Osteoblast (primary cell): ENCODE measurements around the gene WWOX. TPM values are rescaled to one million over a fixed set of nuclear protein-coding genes. Genes with fewer than 3 reads are reported as not detected.

Source experiments
- DNase-seq: peaks from one replicate; pipeline ENCODE4 v3.0.0; 2011; ENCODE audit warnings: low spot score, mixed read lengths; ENCODE audit not compliant: insufficient read length; ENCODE audit errors: missing footprints
- H2AFZ ChIP-seq: 2 replicates; pipeline ENCODE4 v1.6.0; 2011; ENCODE audit warnings: mild to moderate bottlenecking, low read length
- H3K27ac ChIP-seq: 2 replicates; pipeline ENCODE4 v1.5.1; 2011; ENCODE audit warnings: mild to moderate bottlenecking, low read depth, low read length, moderate library complexity
- H3K27me3 ChIP-seq: 2 replicates; pipeline ENCODE4 v1.6.0; 2012; ENCODE audit warnings: mild to moderate bottlenecking, control low read depth, inconsistent platforms, low read length, moderate library complexity; ENCODE audit not compliant: insufficient read depth
- H3K36me3 ChIP-seq: 2 replicates; pipeline ENCODE4 v1.5.1; 2011; ENCODE audit warnings: mild to moderate bottlenecking, low read length, control low read depth, moderate library complexity; ENCODE audit not compliant: insufficient read depth
- H3K4me1 ChIP-seq: 2 replicates; pipeline ENCODE4 v1.5.1; 2011; ENCODE audit warnings: mild to moderate bottlenecking, low read length, control low read depth, moderate library complexity; ENCODE audit not compliant: insufficient read depth
- H3K4me2 ChIP-seq: 2 replicates; pipeline ENCODE4 v1.6.0; 2011; ENCODE audit warnings: mild to moderate bottlenecking, low read length; ENCODE audit not compliant: insufficient read depth
- H3K4me3 ChIP-seq: fragments of 200-600 bp; sonication (generic); 3 replicates; pipeline ENCODE4 v1.5.1; 2012; ENCODE audit warnings: mild to moderate bottlenecking, low read length, inconsistent platforms; ENCODE audit not compliant: insufficient read depth
- H3K79me2 ChIP-seq: 2 replicates; pipeline ENCODE4 v1.6.0; 2012; ENCODE audit warnings: mild to moderate bottlenecking, low read length, control low read depth, inconsistent platforms; ENCODE audit not compliant: insufficient read depth
- H3K9me3 ChIP-seq: 2 replicates; pipeline ENCODE4 v1.5.1; 2011; ENCODE audit warnings: low read depth, low read length, control low read depth
- H4K20me1 ChIP-seq: 2 replicates; pipeline ENCODE4 v1.6.0; 2012; ENCODE audit warnings: mild to moderate bottlenecking, low read length, control low read depth; ENCODE audit not compliant: insufficient read depth
- total RNA-seq: library from RNA; depleted of rRNA; stranded (reverse); fragments of >200 nt; gene quantifications from 2 replicates; pipeline ENCODE4 v1.2.3, GENCODE V29; 2012
- TF ChIP-seq, protein P1 (sequence below): IDR thresholded peaks from 2 replicates; pipeline ENCODE4 v1.5.1; 2011; ENCODE audit warnings: mild to moderate bottlenecking, low read depth, low read length, moderate library complexity; ENCODE audit errors: extremely low read depth

Gene WWOX
- total RNA-seq, 1 donor: 23.9 TPM

DNA sequence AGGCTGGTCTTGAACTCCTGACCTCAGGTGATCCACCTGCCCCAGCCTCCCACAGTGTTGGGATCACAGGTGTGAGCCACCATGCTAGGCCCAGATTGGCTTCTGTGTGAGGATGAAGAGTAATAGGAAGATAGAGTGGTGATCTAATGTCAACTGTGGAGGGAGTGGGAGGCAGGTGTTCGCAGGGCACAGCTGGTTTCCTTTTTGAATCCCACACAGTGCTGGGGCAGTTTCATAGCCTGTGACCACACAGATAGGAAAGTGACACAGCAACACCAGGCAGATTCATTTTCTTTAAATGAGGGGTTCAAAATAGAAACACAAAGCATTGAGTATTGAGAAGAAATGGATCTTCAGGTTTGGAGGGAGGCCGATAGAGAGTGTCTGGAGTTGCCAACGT is 540.3 kb downstream of the WWOX start:
- TF ChIP-seq, protein P1, sequence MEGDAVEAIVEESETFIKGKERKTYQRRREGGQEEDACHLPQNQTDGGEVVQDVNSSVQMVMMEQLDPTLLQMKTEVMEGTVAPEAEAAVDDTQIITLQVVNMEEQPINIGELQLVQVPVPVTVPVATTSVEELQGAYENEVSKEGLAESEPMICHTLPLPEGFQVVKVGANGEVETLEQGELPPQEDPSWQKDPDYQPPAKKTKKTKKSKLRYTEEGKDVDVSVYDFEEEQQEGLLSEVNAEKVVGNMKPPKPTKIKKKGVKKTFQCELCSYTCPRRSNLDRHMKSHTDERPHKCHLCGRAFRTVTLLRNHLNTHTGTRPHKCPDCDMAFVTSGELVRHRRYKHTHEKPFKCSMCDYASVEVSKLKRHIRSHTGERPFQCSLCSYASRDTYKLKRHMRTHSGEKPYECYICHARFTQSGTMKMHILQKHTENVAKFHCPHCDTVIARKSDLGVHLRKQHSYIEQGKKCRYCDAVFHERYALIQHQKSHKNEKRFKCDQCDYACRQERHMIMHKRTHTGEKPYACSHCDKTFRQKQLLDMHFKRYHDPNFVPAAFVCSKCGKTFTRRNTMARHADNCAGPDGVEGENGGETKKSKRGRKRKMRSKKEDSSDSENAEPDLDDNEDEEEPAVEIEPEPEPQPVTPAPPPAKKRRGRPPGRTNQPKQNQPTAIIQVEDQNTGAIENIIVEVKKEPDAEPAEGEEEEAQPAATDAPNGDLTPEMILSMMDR: no peak
- Histone ChIP-seq H3K27ac (no peak overlapping the region), H3K4me2 (no peak overlapping the region), H3K9me3 (no peaks in the 10 kb centered on the region), H3K36me3 (no peaks in the 10 kb centered on the region), H2AFZ (no peak overlapping the region), H4K20me1 (no peaks in the 10 kb centered on the region), H3K79me2 (no peaks in the 10 kb centered on the region), H3K4me1 (no peaks in the 10 kb centered on the region), H3K4me3 (no peak overlapping the region), H3K27me3 (no peaks in the 10 kb centered on the region)
- no peak for DNase-seq

DNA sequence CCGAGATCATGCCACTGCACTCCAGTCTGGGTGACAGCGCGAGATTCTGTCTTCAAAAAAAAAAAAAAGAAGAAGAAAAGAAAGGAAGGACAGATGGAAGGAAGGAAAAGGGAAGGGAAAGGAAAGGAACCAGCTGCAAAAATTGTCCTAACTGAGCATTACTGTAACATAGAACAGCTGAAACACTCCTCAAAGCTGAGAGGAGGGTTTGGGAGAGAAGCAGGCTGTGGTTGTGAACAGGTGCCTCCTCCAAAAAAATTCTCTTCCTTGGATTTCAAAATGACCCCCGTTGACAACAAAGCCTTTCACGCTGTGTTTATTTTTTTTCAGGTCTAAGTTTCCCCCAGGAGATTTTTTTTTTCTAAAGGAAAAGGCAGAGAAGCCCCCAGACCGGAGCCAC is 541.4 kb downstream of the WWOX start:
- TF ChIP-seq, protein P1: no peak
- H4K20me1 ChIP-seq: no peaks in the 10 kb centered on the region
- no peaks in the 10 kb centered on the region for H3K4me1 ChIP-seq
- H3K27me3 ChIP-seq: no peaks in the 10 kb centered on the region
- no peaks in the 10 kb centered on the region for H3K79me2 ChIP-seq
- no peaks in the 10 kb centered on the region for H3K9me3 ChIP-seq
- no peak overlapping the region for H3K27ac ChIP-seq
- H3K4me3 ChIP-seq: no peak overlapping the region
- no peak overlapping the region for H2AFZ ChIP-seq
- no peak for DNase-seq
- no peak overlapping the region for H3K4me2 ChIP-seq
- H3K36me3 ChIP-seq: no peaks in the 10 kb centered on the region

DNA sequence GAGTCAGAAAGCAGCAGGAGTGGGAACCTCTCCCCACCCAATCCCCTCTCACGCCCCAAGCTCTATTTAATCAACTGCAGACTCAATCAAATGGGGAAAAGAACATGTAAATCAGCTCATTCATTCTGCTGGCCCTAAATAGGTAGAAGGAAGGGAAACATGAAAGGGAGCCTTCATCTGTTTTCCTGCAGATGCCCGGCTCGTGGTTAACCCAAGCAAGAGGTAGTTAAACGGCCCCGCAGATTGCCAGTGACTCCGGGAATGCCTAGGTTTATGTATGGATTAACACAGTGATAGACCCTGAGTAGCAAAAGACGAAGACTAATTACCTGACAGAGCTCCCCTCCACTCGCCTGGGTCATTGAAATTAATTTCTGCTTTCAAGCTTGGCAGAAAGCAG is 542.0 kb downstream of the WWOX start:
- no peak for DNase-seq
- Histone ChIP-seq H3K9me3 (no peaks in the 10 kb centered on the region), H3K4me2 (no peak overlapping the region), H4K20me1 (no peaks in the 10 kb centered on the region), H3K4me1 (no peaks in the 10 kb centered on the region), H3K27ac (no peak overlapping the region), H3K79me2 (no peaks in the 10 kb centered on the region), H3K36me3 (no peaks in the 10 kb centered on the region), H3K4me3 (no peak overlapping the region), H3K27me3 (no peaks in the 10 kb centered on the region), H2AFZ (no peak overlapping the region)
- TF ChIP-seq, protein P1: no peak

DNA sequence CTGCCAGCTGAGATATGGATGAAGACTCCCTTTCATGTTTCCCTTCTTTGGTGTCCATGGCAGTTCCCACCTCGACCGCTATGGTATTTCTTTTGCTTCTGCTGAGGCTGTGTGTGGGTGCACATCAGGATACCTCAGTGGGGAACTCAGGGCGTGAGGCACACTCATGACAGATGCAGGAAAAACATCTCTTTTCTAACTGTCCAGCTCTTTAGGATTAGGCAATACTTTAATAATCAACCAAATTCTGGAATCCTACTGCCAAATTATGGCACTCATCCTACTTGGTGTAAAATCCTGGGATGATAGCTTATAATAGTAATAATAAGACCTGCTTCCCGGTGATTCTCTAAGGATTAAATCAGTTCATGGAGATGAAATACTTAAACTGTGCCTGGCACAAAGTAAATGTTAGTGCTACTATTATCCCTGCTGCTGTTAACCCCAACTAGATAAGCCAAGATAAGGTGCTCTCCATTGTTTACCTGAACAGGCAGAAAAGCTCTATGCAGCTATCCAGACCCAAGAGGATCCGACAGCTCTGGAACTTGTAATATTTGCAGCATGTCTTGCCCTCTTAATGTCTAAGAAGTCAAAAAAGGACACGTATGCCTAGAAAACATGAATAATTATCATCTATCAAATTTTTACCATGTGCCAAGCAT is 543.3 kb downstream of the WWOX start:
- H3K27ac ChIP-seq: no peak overlapping the region
- H3K9me3 ChIP-seq: no peaks in the 10 kb centered on the region
- H2AFZ ChIP-seq: no peak overlapping the region
- no peak for DNase-seq
- no peaks in the 10 kb centered on the region for H3K79me2 ChIP-seq
- H3K27me3 ChIP-seq: no peaks in the 10 kb centered on the region
- no peak overlapping the region for H3K4me3 ChIP-seq
- TF ChIP-seq, protein P1: no peak
- no peaks in the 10 kb centered on the region for H3K4me1 ChIP-seq
- no peaks in the 10 kb centered on the region for H4K20me1 ChIP-seq
- H3K4me2 ChIP-seq: no peak overlapping the region
- no peaks in the 10 kb centered on the region for H3K36me3 ChIP-seq
